DND-41 (cell line): ENCODE data around the gene NMRK2.

Experiments used
- ATAC-seq: fragments of 200-7000 bp; cut with Tn5 transposase; 3 replicates; pipeline ENCODE4 v1.9.1; 2021; ENCODE audit warnings: low read depth; ENCODE audit not compliant: insufficient read depth
- DNase-seq: peaks from one replicate; pipeline ENCODE4 v3.0.0-alpha.2; 2020
- H2AFZ ChIP-seq: 2 replicates; pipeline ENCODE4 v1.6.0; 2012; ENCODE audit warnings: low read depth, low read length
- H3K27ac ChIP-seq: 2 replicates; pipeline ENCODE4 v1.5.1; 2012; ENCODE audit warnings: low read length, inconsistent platforms
- H3K27me3 ChIP-seq: fragments of 200-600 bp; sonication (generic); 2 replicates; pipeline ENCODE4 v1.6.0; 2012; ENCODE audit warnings: low read length, mild to moderate bottlenecking, inconsistent platforms; ENCODE audit not compliant: insufficient read depth, poor library complexity
- H3K36me3 ChIP-seq: 2 replicates; pipeline ENCODE4 v1.5.1; 2012; ENCODE audit warnings: low read length, inconsistent platforms; ENCODE audit not compliant: insufficient read depth
- H3K4me1 ChIP-seq: 2 replicates; pipeline ENCODE4 v1.5.1; 2012; ENCODE audit warnings: mild to moderate bottlenecking, low read length; ENCODE audit not compliant: insufficient read depth
- H3K4me2 ChIP-seq: 2 replicates; pipeline ENCODE4 v1.6.0; 2012; ENCODE audit warnings: mild to moderate bottlenecking, moderate library complexity, low read length, inconsistent platforms; ENCODE audit not compliant: insufficient read depth
- H3K4me3 ChIP-seq, 2 experiments: fragments of 200-600 bp in 1 of 2; shearing (Covaris generic) in 1 of 2; 2 replicates each; pipeline ENCODE4 v1.5.1; 2012 to 2016; ENCODE audit warnings: inconsistent platforms in 2 of 2, low read length in 2 of 2, mild to moderate bottlenecking in 2 of 2, low read depth in 1 of 2, moderate library complexity in 1 of 2
- H3K79me2 ChIP-seq: 2 replicates; pipeline ENCODE4 v1.6.0; 2012; ENCODE audit warnings: low read length, inconsistent platforms; ENCODE audit not compliant: insufficient read depth
- H3K9ac ChIP-seq: 2 replicates; pipeline ENCODE4 v1.6.0; 2012; ENCODE audit warnings: low read depth, mild to moderate bottlenecking, inconsistent platforms, low read length, moderate library complexity
- H3K9me3 ChIP-seq: 2 replicates; pipeline ENCODE4 v1.5.1; 2012; ENCODE audit warnings: low read length, moderate library complexity, mild to moderate bottlenecking, inconsistent platforms; ENCODE audit not compliant: insufficient read depth, severe bottlenecking
- H4K20me1 ChIP-seq: 2 replicates; pipeline ENCODE4 v1.6.0; 2012; ENCODE audit warnings: low read length; ENCODE audit not compliant: insufficient read depth
- EZH2 ChIP-seq: IDR thresholded peaks from 3 replicates; pipeline ENCODE4 v1.6.1; 2012; ENCODE audit warnings: borderline replicate concordance, low read depth, mild to moderate bottlenecking, moderate library complexity, low read length, inconsistent platforms; ENCODE audit not compliant: severe bottlenecking
- TF ChIP-seq, protein P1 (sequence below): IDR thresholded peaks from 2 replicates; pipeline ENCODE4 v1.5.1; 2012; ENCODE audit warnings: borderline replicate concordance, low read length, moderate library complexity, mild to moderate bottlenecking; ENCODE audit not compliant: poor library complexity, severe bottlenecking; ENCODE audit errors: extremely low read depth

NMRK2 gene

DNA sequence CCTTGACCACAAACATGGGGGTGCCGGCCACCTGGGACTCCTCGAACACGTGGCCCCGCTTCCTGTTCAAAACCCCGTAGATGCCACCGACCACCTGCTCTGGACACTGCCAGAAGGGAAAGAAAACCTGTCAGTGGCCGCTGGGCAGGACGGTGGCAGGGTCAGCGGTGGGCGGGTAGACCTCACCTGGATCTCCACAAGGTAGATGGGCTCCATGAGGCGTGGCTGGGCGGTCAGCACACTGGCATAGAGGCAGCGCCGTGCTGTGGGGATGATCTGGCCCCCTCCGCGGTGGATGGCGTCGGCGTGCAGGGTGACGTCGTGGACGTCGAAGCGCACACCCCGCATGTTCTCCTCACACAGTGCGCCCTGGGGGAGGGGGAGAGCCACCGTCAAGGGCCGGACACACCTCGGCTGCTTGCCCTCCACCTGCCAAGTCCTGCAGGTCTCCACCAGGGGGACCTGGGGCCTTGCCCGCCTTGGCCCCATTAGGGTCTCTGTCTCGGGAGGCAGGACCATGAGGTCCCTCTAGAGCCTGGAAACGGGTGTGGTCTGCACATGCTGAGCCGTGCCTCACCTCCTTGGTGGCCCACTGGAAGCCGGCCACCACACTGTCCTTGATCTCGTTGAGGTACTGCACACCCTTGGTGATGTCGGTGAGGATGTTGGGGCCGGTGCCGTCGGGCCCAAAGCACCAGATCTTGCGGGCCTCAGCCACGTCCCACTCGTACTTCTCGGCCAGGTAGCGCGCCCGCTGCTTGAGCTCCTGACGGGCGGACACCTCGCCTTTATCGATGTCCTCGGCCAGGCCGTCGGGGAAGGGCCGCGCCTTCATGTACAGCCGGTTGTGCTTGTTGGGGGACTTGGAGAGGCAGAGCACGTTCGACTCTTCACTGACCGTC, 44.6 kb downstream of the NMRK2 start:
- H3K27ac ChIP-seq, result no peak overlapping the region
- no peaks in the 10 kb centered on the region for H3K27me3 ChIP-seq
- TF ChIP-seq, protein P1, sequence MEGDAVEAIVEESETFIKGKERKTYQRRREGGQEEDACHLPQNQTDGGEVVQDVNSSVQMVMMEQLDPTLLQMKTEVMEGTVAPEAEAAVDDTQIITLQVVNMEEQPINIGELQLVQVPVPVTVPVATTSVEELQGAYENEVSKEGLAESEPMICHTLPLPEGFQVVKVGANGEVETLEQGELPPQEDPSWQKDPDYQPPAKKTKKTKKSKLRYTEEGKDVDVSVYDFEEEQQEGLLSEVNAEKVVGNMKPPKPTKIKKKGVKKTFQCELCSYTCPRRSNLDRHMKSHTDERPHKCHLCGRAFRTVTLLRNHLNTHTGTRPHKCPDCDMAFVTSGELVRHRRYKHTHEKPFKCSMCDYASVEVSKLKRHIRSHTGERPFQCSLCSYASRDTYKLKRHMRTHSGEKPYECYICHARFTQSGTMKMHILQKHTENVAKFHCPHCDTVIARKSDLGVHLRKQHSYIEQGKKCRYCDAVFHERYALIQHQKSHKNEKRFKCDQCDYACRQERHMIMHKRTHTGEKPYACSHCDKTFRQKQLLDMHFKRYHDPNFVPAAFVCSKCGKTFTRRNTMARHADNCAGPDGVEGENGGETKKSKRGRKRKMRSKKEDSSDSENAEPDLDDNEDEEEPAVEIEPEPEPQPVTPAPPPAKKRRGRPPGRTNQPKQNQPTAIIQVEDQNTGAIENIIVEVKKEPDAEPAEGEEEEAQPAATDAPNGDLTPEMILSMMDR, result peak; percentile 18
- no peak for TF ChIP-seq EZH2
- H2AFZ ChIP-seq, result no peak overlapping the region
- DNase-seq (no peak), ATAC-seq (no peak)
- H3K4me1 ChIP-seq, result peaks cover 30% of the 10 kb centered on the region
- no peaks in the 10 kb centered on the region for H3K9me3 ChIP-seq
- H3K9ac ChIP-seq, result no peak overlapping the region
- H3K4me2 ChIP-seq, result no peak overlapping the region
- peaks cover 67% of the 10 kb centered on the region for H4K20me1 ChIP-seq
- no peak overlapping the region for H3K4me3 ChIP-seq
- peaks cover 75% of the 10 kb centered on the region for H3K36me3 ChIP-seq
- H3K79me2 ChIP-seq, result peaks cover 54% of the 10 kb centered on the region

DNA sequence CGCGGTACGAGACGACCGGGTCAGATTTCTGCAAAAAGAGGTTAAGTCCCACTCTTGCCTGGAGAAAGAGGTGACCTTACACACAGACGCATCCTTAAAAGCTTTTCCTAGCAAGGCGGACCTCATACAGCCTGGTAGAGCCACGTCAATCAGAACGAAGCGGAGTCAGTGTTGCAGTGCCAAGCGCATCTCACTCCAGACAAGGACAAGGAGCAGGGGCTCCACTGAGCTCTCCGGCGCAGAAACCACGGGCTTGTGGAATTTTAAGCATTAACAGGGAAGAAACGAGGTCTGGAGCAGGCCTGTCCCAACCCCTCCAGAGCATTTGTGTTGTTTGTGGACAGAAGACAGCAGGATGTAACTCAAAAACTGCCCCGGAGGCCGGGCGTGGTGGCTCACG, 45.3 kb downstream of the NMRK2 start:
- no peak for ATAC-seq
- no peak overlapping the region for H3K27ac ChIP-seq

DNA sequence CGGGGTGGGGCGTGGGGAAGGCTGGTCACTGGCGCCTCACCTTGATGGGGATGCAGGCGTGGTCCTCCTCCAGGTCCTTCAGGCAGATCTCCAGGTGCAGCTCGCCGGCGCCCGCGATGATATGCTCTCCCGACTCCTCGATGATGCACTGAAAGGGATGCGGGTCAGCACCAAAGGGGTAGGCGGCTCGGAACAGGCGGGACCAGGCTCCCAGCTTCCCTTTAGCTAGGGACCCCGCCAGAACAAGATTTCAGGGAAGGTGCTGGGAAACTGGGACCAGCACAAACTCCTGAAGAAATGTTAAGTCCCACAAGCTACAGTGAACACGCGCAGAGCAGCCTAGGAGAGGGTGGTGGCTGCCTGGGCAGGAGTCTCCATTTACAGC, 46.4 kb downstream of the NMRK2 start:
- H3K9me3 ChIP-seq, result no peaks in the 10 kb centered on the region
- no peak for ATAC-seq
- H3K27ac ChIP-seq, result no peak overlapping the region
- H2AFZ ChIP-seq, result no peak overlapping the region
- peaks cover 72% of the 10 kb centered on the region for H3K79me2 ChIP-seq
- peaks cover 85% of the 10 kb centered on the region for H4K20me1 ChIP-seq
- no peak overlapping the region for H3K4me3 ChIP-seq
- H3K27me3 ChIP-seq, result no peaks in the 10 kb centered on the region
- H3K4me1 ChIP-seq, result peaks cover 48% of the 10 kb centered on the region
- no peak overlapping the region for H3K9ac ChIP-seq
- H3K36me3 ChIP-seq, result peaks cover 93% of the 10 kb centered on the region
- H3K4me2 ChIP-seq, result no peak overlapping the region
- DNase-seq, result no peak
- TF ChIP-seq EZH2, result no peak

More for the DNA sequence above, 45.3 kb downstream of the NMRK2 start:
- Histone ChIP-seq H3K4me2 (no peak overlapping the region), H3K27me3 (no peaks in the 10 kb centered on the region), H3K79me2 (peaks cover 60% of the 10 kb centered on the region), H3K9ac (no peak overlapping the region), H3K4me1 (peaks cover 37% of the 10 kb centered on the region), H3K36me3 (peaks cover 82% of the 10 kb centered on the region), H4K20me1 (peaks cover 73% of the 10 kb centered on the region), H3K9me3 (no peaks in the 10 kb centered on the region), H3K4me3 (no peak overlapping the region), H2AFZ (no peak overlapping the region)
- DNase-seq, result no peak
- no peak for TF ChIP-seq EZH2
- TF ChIP-seq, protein P1, result no peak

DNA sequence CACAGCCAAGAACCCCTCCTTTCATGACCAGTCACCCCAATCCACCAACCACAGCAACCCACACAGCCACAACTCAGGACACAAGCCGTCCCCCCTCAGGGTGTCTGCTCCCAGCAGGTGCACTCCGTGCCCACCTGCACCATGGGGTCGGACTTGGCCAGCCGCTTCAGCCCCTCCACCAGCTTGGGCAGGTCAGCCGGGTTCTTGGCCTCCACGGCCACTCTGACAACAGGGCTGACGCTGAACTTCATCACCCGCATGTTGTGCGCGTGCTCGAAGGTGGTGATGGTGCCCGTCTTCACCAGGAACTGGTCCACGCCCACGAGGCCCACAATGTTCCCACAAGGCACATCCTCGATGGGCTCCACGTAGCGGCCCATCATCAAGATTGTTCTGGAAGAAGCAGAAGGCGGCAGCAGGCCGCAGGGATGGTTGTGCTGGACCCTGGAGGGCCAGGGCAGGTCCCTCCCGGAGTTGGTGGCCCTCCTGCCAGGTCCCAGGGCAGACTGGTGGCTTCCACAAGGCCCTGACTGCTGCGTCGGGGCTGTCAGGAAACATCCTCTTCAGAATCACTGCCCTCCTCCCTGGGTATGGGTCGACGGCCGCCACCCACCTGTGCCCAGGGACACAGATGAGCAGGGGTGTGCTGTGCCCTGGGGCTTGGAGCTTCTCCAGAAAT, 46.9 kb downstream of the NMRK2 start:
- Histone ChIP-seq H2AFZ (no peak overlapping the region), H3K4me1 (peaks cover 52% of the 10 kb centered on the region), H3K4me3 (no peak overlapping the region), H3K79me2 (peaks cover 77% of the 10 kb centered on the region), H3K4me2 (peak overlapping the region; percentile 24; the same call in 1 of the 2 replicates), H3K9me3 (no peaks in the 10 kb centered on the region), H3K36me3 (peaks cover 98% of the 10 kb centered on the region), H3K27ac (no peak overlapping the region), H3K27me3 (no peaks in the 10 kb centered on the region), H3K9ac (no peak overlapping the region), H4K20me1 (peaks cover 90% of the 10 kb centered on the region)
- ATAC-seq (no peak), DNase-seq (no peak)
- no peak for TF ChIP-seq EZH2
- TF ChIP-seq, protein P1, result no peak
